Measurements from ENCODE around the gene AOPEP. TPM values are rescaled to one million over a fixed set of nuclear protein-coding genes. Genes with fewer than 3 reads are reported as not detected.

Gene AOPEP
- total RNA-seq, 1 donor from 2014 or later = 75.3 TPM

GRCh38 chr9:94869415-94869843 lies 142.9 kb downstream of the AOPEP start:
- peaks cover 78% of the 10 kb centered on the region for H3K4me1 ChIP-seq (ENCODE audit: insufficient read depth, low read length)
- Mint-ChIP-seq H3K9me3 (ENCODE audit: unreplicated experiment) (no peaks in the 10 kb centered on the region), H3K27ac (ENCODE audit: unreplicated experiment) (peak overlapping the region; percentile 93), H3K4me1 (ENCODE audit: low read depth, unreplicated experiment) (peaks cover 67% of the 10 kb centered on the region), H3K4me3 (ENCODE audit: unreplicated experiment) (peak overlapping the region; percentile 35), H3K27me3 (ENCODE audit: low read depth, unreplicated experiment) (no peaks in the 10 kb centered on the region), H3K36me3 (ENCODE audit: low read depth, unreplicated experiment) (no peaks in the 10 kb centered on the region)
- no peak overlapping the region for H3K4me3 ChIP-seq (ENCODE audit: insufficient read depth, low read depth, low read length)
- H3K4me2 ChIP-seq (ENCODE audit: low read length) = peak overlapping the region; percentile 22
- TF ChIP-seq CTCF (IDR thresholded peaks at IDR 0.05; ENCODE audit: insufficient read depth, low read depth, low read length) (no peak), EZH2 (IDR thresholded peaks at IDR 0.05; ENCODE audit: insufficient read depth, low read length) (no peak)
- peak overlapping the region; percentile 21 for H3K9ac ChIP-seq (ENCODE audit: low read length)
- H4K20me1 ChIP-seq (ENCODE audit: insufficient read depth, low read length) = no peaks in the 10 kb centered on the region
- H3K9me3 ChIP-seq (ENCODE audit: insufficient read depth, low read depth, low read length) = no peaks in the 10 kb centered on the region
- FAIRE-seq (peak; percentile 26), DNase-seq (ENCODE audit: low read depth) (peak; percentile 87)
- no peaks in the 10 kb centered on the region for H3K27me3 ChIP-seq (ENCODE audit: insufficient read depth, low read length)
- H3K36me3 ChIP-seq (ENCODE audit: insufficient read depth, low read length) = no peaks in the 10 kb centered on the region
- no peak overlapping the region for H2AFZ ChIP-seq (ENCODE audit: low read depth, low read length)
- no peaks in the 10 kb centered on the region for H3K79me2 ChIP-seq (ENCODE audit: insufficient read depth, low read length)
- peak overlapping the region; percentile 98 for H3K27ac ChIP-seq (ENCODE audit: low read depth, low read length)

- Histone ChIP-seq H3K9me3 (ENCODE audit: insufficient read depth, low read depth, low read length) (no peaks in the 10 kb centered on the region), H3K79me2 (ENCODE audit: insufficient read depth, low read length) (no peaks in the 10 kb centered on the region), H3K9ac (ENCODE audit: low read length) (peak overlapping the region; percentile 0), H3K27me3 (ENCODE audit: insufficient read depth, low read length) (no peaks in the 10 kb centered on the region), H3K36me3 (ENCODE audit: insufficient read depth, low read length) (no peaks in the 10 kb centered on the region), H4K20me1 (ENCODE audit: insufficient read depth, low read length) (no peaks in the 10 kb centered on the region), H3K4me2 (ENCODE audit: low read length) (no peak overlapping the region), H2AFZ (ENCODE audit: low read depth, low read length) (no peak overlapping the region), H3K27ac (ENCODE audit: low read depth, low read length) (peak overlapping the region; percentile 98), H3K4me1 (ENCODE audit: insufficient read depth, low read length) (peaks cover 79% of the 10 kb centered on the region), H3K4me3 (ENCODE audit: insufficient read depth, low read depth, low read length) (no peak overlapping the region)
- Mint-ChIP-seq H3K4me3 (ENCODE audit: unreplicated experiment) (no peak overlapping the region), H3K36me3 (ENCODE audit: low read depth, unreplicated experiment) (no peaks in the 10 kb centered on the region), H3K9me3 (ENCODE audit: unreplicated experiment) (no peaks in the 10 kb centered on the region), H3K27me3 (ENCODE audit: low read depth, unreplicated experiment) (no peaks in the 10 kb centered on the region), H3K4me1 (ENCODE audit: low read depth, unreplicated experiment) (peaks cover 71% of the 10 kb centered on the region), H3K27ac (ENCODE audit: unreplicated experiment) (peak overlapping the region; percentile 66)
- FAIRE-seq = no peak
- DNase-seq (ENCODE audit: low read depth) = no peak
- TF ChIP-seq CTCF (IDR thresholded peaks at IDR 0.05; ENCODE audit: insufficient read depth, low read depth, low read length) = no peak
Measured at GRCh38 chr9:94870465-94870792, 143.9 kb downstream of the AOPEP start.

- Histone ChIP-seq H2AFZ (ENCODE audit: low read depth, low read length) (no peak overlapping the region), H3K79me2 (ENCODE audit: insufficient read depth, low read length) (no peaks in the 10 kb centered on the region), H3K9me3 (ENCODE audit: insufficient read depth, low read depth, low read length) (no peaks in the 10 kb centered on the region), H3K9ac (ENCODE audit: low read length) (peak overlapping the region; percentile 0), H3K4me3 (ENCODE audit: insufficient read depth, low read depth, low read length) (no peak overlapping the region), H3K27ac (ENCODE audit: low read depth, low read length) (peak overlapping the region; percentile 98), H3K4me2 (ENCODE audit: low read length) (no peak overlapping the region), H3K4me1 (ENCODE audit: insufficient read depth, low read length) (peaks cover 74% of the 10 kb centered on the region), H3K36me3 (ENCODE audit: insufficient read depth, low read length) (no peaks in the 10 kb centered on the region), H3K27me3 (ENCODE audit: insufficient read depth, low read length) (no peaks in the 10 kb centered on the region), H4K20me1 (ENCODE audit: insufficient read depth, low read length) (no peaks in the 10 kb centered on the region)
- Mint-ChIP-seq H3K9me3 (ENCODE audit: unreplicated experiment) (no peaks in the 10 kb centered on the region), H3K4me3 (ENCODE audit: unreplicated experiment) (no peak overlapping the region), H3K27me3 (ENCODE audit: low read depth, unreplicated experiment) (no peaks in the 10 kb centered on the region), H3K4me1 (ENCODE audit: low read depth, unreplicated experiment) (peaks cover 66% of the 10 kb centered on the region), H3K27ac (ENCODE audit: unreplicated experiment) (peak overlapping the region; percentile 66), H3K36me3 (ENCODE audit: low read depth, unreplicated experiment) (peaks cover 2% of the 10 kb centered on the region)
- TF ChIP-seq EZH2 (IDR thresholded peaks at IDR 0.05; ENCODE audit: insufficient read depth, low read length) = no peak
- no peak for TF ChIP-seq CTCF (IDR thresholded peaks at IDR 0.05; ENCODE audit: insufficient read depth, low read depth, low read length)
- DNase-seq (ENCODE audit: low read depth) = peak; percentile 90
- peak; percentile 78 for FAIRE-seq
Measured at GRCh38 chr9:94870793-94871558, 144.5 kb downstream of the AOPEP start.

Data from astrocyte (in vitro differentiated cells and primary cell).